RKO (cell line): Measurements from ENCODE around the gene PCGF3.
"Not testable (repeated sequence)": the region's sequence is repeated elsewhere in the genome, so short reads cannot be mapped to it uniquely, and the experiment has no call there.

ENCODE experiments used
- DNase-seq: peaks from one replicate; pipeline ENCODE4 v3.0.0-alpha.2; 2016; ENCODE audit warnings: low spot score

PCGF3 gene

GRCh38 chr4:725391-726234 lies 20.0 kb downstream of the PCGF3 start:
- no peak for DNase-seq

- no peak for DNase-seq
Measured at GRCh38 chr4:726235-726787, 20.7 kb downstream of the PCGF3 start.

GRCh38 chr4:726838-727237 lies 21.2 kb downstream of the PCGF3 start:
- no peak for DNase-seq

GRCh38 chr4:727576-727975 lies 21.9 kb downstream of the PCGF3 start:
- DNase-seq, result no peak

GRCh38 chr4:729336-730315 lies 24.0 kb downstream of the PCGF3 start:
- DNase-seq, result no peak

GRCh38 chr4:730511-730910 lies 24.9 kb downstream of the PCGF3 start:
- no peak for DNase-seq

- DNase-seq, result not testable (repeated sequence)
Measured at GRCh38 chr4:730946-731904, 25.6 kb downstream of the PCGF3 start.

- not testable (repeated sequence) for DNase-seq
Measured at GRCh38 chr4:731954-732353, 26.3 kb downstream of the PCGF3 start.

- DNase-seq, result no peak
Measured at GRCh38 chr4:732486-732885, 26.9 kb downstream of the PCGF3 start.

- no peak for DNase-seq
Measured at GRCh38 chr4:732911-733630, 27.4 kb downstream of the PCGF3 start.

GRCh38 chr4:733631-733980 lies 28.0 kb downstream of the PCGF3 start:
- DNase-seq, result no peak

- no peak for DNase-seq
Measured at GRCh38 chr4:734075-734474, 28.4 kb downstream of the PCGF3 start.

GRCh38 chr4:734951-735350 lies 29.3 kb downstream of the PCGF3 start:
- no peak for DNase-seq

- DNase-seq, result no peak
Measured at GRCh38 chr4:735583-735982, 30.0 kb downstream of the PCGF3 start.

GRCh38 chr4:736561-736960 lies 30.9 kb downstream of the PCGF3 start:
- DNase-seq, result not testable (repeated sequence)

- DNase-seq, result no peak
Measured at GRCh38 chr4:738781-739280, 33.2 kb downstream of the PCGF3 start.

- no peak for DNase-seq
Measured at GRCh38 chr4:739569-739968, 33.9 kb downstream of the PCGF3 start.

- no peak for DNase-seq
Measured at GRCh38 chr4:740011-740410, 34.4 kb downstream of the PCGF3 start.

- no peak for DNase-seq
Measured at GRCh38 chr4:740656-741282, 35.1 kb downstream of the PCGF3 start.

- no peak for DNase-seq
Measured at GRCh38 chr4:742096-742741, 36.6 kb downstream of the PCGF3 start.
